SK-N-SH (cell line): Measurements from ENCODE around the gene PGAP3. TPM values are rescaled to one million over a fixed set of nuclear protein-coding genes. Genes with fewer than 3 reads are reported as not detected.

Experiments used
- CTCF ChIA-PET: fragments of 300-600, 350-600 bp; formaldehyde crosslinking; extraction: SDS; loops from one replicate; lab custom pipeline; 2021; lab: Yijun Ruan, JAX
- POLR2A ChIA-PET: fragments of 350-600 bp; sonication (Branson Sonifier 250); formaldehyde crosslinking; extraction: SDS; loops from one replicate; lab custom pipeline; 2020; ENCODE audit warnings: antibody characterized with exemption, inconsistent platforms; lab: Yijun Ruan, JAX
- DNase-seq: peaks from one replicate; pipeline ENCODE4 v3.0.0; 2012
- H2AFZ ChIP-seq: fragments of 200-600 bp; sonication (generic); 2 replicates; pipeline ENCODE4 v1.8.1; 2016; ENCODE audit warnings: antibody characterized with exemption, mild to moderate bottlenecking, low read depth
- H3F3A ChIP-seq: fragments of 200-600 bp; sonication (generic); replicated peaks from 2 replicates; pipeline ENCODE3; 2016; ENCODE audit warnings: antibody characterized with exemption, mild to moderate bottlenecking; ENCODE audit not compliant: insufficient read depth
- H3K27ac ChIP-seq, 2 experiments: fragments of 200-500 bp in 1 of 2; fragments of 200-600 bp in 1 of 2; sonication (Bioruptor generic) in 1 of 2; sonication (generic), shearing (Covaris generic) in 1 of 2; 2 replicates each; pipeline versions ENCODE4 v1.5.1 to v1.6.1; 2014 to 2016; ENCODE audit warnings: low read depth in 2 of 2, inconsistent platforms in 1 of 2, low read length in 1 of 2, mild to moderate bottlenecking in 1 of 2, mixed read lengths in 1 of 2
- H3K27me3 ChIP-seq: fragments of 200-600 bp; sonication (generic), shearing (Covaris generic); 2 replicates; pipeline ENCODE4 v1.6.1; 2016; ENCODE audit warnings: mixed run types; ENCODE audit not compliant: insufficient read depth
- H3K36me3 ChIP-seq, 2 experiments: fragments of 200-500 bp in 1 of 2; fragments of 200-600 bp in 1 of 2; sonication (Bioruptor generic) in 1 of 2; sonication (generic) in 1 of 2; replicated peaks in 1 of 2; 2 replicates each; pipeline versions ENCODE3 to v1.5.1; 2014 to 2016; ENCODE audit warnings: low read length in 1 of 2, mild to moderate bottlenecking in 1 of 2; ENCODE audit not compliant: insufficient read depth in 2 of 2, control insufficient read depth in 1 of 2
- H3K4me1 ChIP-seq, 2 experiments: fragments of 200-500 bp in 1 of 2; fragments of 200-600 bp in 1 of 2; sonication (Bioruptor generic) in 1 of 2; sonication (generic), shearing (Covaris generic) in 1 of 2; 2 replicates each; pipeline versions ENCODE4 v1.5.1 to v1.6.1; 2014 to 2016; ENCODE audit warnings: low read depth in 1 of 2, low read length in 1 of 2, mixed run types in 1 of 2; ENCODE audit not compliant: insufficient read depth in 2 of 2, control insufficient read depth in 1 of 2
- H3K4me2 ChIP-seq: fragments of 200-600 bp; sonication (generic), shearing (Covaris generic); 2 replicates; pipeline ENCODE4 v1.6.1; 2017; ENCODE audit warnings: mixed run types
- H3K4me3 ChIP-seq, 2 experiments: fragments of 200-500 bp in 1 of 2; fragments of 200-600 bp in 1 of 2; sonication (Bioruptor generic) in 1 of 2; sonication (generic), shearing (Covaris generic) in 1 of 2; 2 replicates each; pipeline versions ENCODE4 v1.5.1 to v1.8.1; 2014 to 2016; ENCODE audit warnings: low read depth in 2 of 2, inconsistent platforms in 1 of 2, low read length in 1 of 2, mild to moderate bottlenecking in 1 of 2, mixed read lengths in 1 of 2, moderate library complexity in 1 of 2
- H3K79me2 ChIP-seq: fragments of 200-600 bp; sonication (generic); 2 replicates; pipeline ENCODE4 v1.8.1; 2017; ENCODE audit warnings: mild to moderate bottlenecking; ENCODE audit not compliant: insufficient read depth
- H3K9ac ChIP-seq: fragments of 200-600 bp; sonication (generic); 2 replicates; pipeline ENCODE4 v1.6.1; 2017; ENCODE audit warnings: mixed run types
- H3K9me2 ChIP-seq: fragments of 200-600 bp; sonication (generic); 2 replicates; pipeline ENCODE4 v1.6.1; 2017; ENCODE audit warnings: mixed run types
- H3K9me3 ChIP-seq: fragments of 200-600 bp; sonication (generic); 2 replicates; pipeline ENCODE4 v1.6.1; 2017; ENCODE audit warnings: mixed run types, mild to moderate bottlenecking, moderate library complexity
- H4K20me1 ChIP-seq: fragments of 200-600 bp; sonication (generic); 2 replicates; pipeline ENCODE4 v1.6.1; 2017; ENCODE audit warnings: mild to moderate bottlenecking, mixed run types; ENCODE audit not compliant: insufficient read depth
- CHD2 ChIP-seq: fragments of 150-350 bp; IDR thresholded peaks from 2 replicates; pipeline ENCODE4 v1.6.1; 2018; ENCODE audit warnings: low read length; ENCODE audit not compliant: partially characterized antibody
- CTCF ChIP-seq: fragments of 200-600 bp; sonication (generic); IDR thresholded peaks from 2 replicates; pipeline ENCODE4 v1.6.1; 2017; ENCODE audit warnings: antibody characterized with exemption, mild to moderate bottlenecking, moderate library complexity
- ELF1 ChIP-seq: IDR thresholded peaks from 2 replicates; pipeline ENCODE4 v1.4.0; 2012
- EP300 ChIP-seq, 2 experiments: IDR thresholded peaks; 2 replicates each; pipeline versions ENCODE4 v1.4.0 to v1.6.1; 2012; ENCODE audit warnings: borderline replicate concordance in 1 of 2, low read depth in 1 of 2, low read length in 1 of 2
- FOXJ3 ChIP-seq: sonication (generic); formaldehyde crosslinking; IDR thresholded peaks from 2 replicates; pipeline ENCODE4 v1.5.1; 2020; ENCODE audit warnings: mild to moderate bottlenecking, missing genetic modification reagents
- FOXM1 ChIP-seq: IDR thresholded peaks from 2 replicates; pipeline ENCODE4 v1.4.0; 2012; ENCODE audit warnings: low read depth, mild to moderate bottlenecking
- IRF3 ChIP-seq: fragments of 150-350 bp; IDR thresholded peaks from 2 replicates; pipeline ENCODE4 v1.6.1; 2016; ENCODE audit warnings: mild to moderate bottlenecking, low read depth, low read length
- MAX ChIP-seq: IDR thresholded peaks from 2 replicates; pipeline ENCODE4 v1.4.0; 2012; ENCODE audit warnings: low read depth
- MEF2A ChIP-seq: IDR thresholded peaks from 2 replicates; pipeline ENCODE4 v1.4.0; 2012; ENCODE audit warnings: low read depth, borderline replicate concordance
- PBX3 ChIP-seq: IDR thresholded peaks from 2 replicates; pipeline ENCODE4; 2012
- RAD21 ChIP-seq: IDR thresholded peaks from 2 replicates; pipeline ENCODE4 v1.6.1; 2012; ENCODE audit warnings: mild to moderate bottlenecking, low read length
- RCOR1 ChIP-seq: fragments of 150-350 bp; IDR thresholded peaks from 2 replicates; pipeline ENCODE4 v1.6.1; 2017; ENCODE audit warnings: antibody characterized with exemption, low read length
- RXRA ChIP-seq: IDR thresholded peaks from 2 replicates; pipeline ENCODE4 v1.4.0; 2012; ENCODE audit warnings: low read depth, mild to moderate bottlenecking, borderline replicate concordance
- SIN3A ChIP-seq: IDR thresholded peaks from 2 replicates; pipeline ENCODE4 v1.6.1; 2012; ENCODE audit warnings: low read depth, mild to moderate bottlenecking, low read length, moderate library complexity, borderline replicate concordance
- TCF12 ChIP-seq: IDR thresholded peaks from 2 replicates; pipeline ENCODE4 v1.4.0; 2012
- USF2 ChIP-seq: fragments of 150-350 bp; IDR thresholded peaks from 2 replicates; pipeline ENCODE4 v1.6.1; 2017; ENCODE audit warnings: antibody characterized with exemption, low read length, low read depth, borderline replicate concordance
- YY1 ChIP-seq: IDR thresholded peaks from 2 replicates; pipeline ENCODE4 v1.4.0; 2012; ENCODE audit warnings: low read depth, mild to moderate bottlenecking
- ZBTB33 ChIP-seq: IDR thresholded peaks from 2 replicates; pipeline ENCODE4 v1.4.0; 2012; ENCODE audit warnings: low read depth, borderline replicate concordance
- WGBS: methylation state at CpG from one replicate; pipeline ENCODE4 v1.1.6; 2017; ENCODE audit warnings: low lambda C conversion rate; 5-methylcytosine and 5-hydroxymethylcytosine counted together
- polyA plus RNA-seq, 3 experiments: library from polyadenylated mRNA; depleted of rRNA; stranded (reverse); fragments of >200 nt; gene quantifications; 2 replicates each; pipeline ENCODE4 v1.2.3, GENCODE V29; 2012

Gene PGAP3
- polyA plus RNA-seq, 1 of the 3 experiments (the other 2 are of a cell fraction) = 20.9 TPM

GRCh38 chr17:39628655-39629493, 59.0 kb downstream of the PGAP3 start:
- no peak overlapping the region for H3K4me2 ChIP-seq
- H3K9me2 ChIP-seq = no peaks in the 10 kb centered on the region
- POLR2A ChIA-PET = interaction anchor here (0.5 kb wide), 1 partner anchor 164 kb away, joined by 3 read pairs; no protein-coding TSS in a partner anchor
- no peaks in the 10 kb centered on the region for H3F3A ChIP-seq
- H2AFZ ChIP-seq = no peak overlapping the region
- WGBS = 53% methylated on average over 10 of the region's 10 CpGs
- no peak for TF ChIP-seq RCOR1
- TF ChIP-seq MEF2A = no peak
- TF ChIP-seq RXRA = no peak
- no peak for TF ChIP-seq CTCF
- TF ChIP-seq ZBTB33 = no peak
- no peak for TF ChIP-seq ELF1
- no peak for TF ChIP-seq EP300 (IDR thresholded peaks at IDR 0.05; ENCODE audit: borderline replicate concordance in 1 of 2, low read depth in 1 of 2, low read length in 1 of 2)
- TF ChIP-seq RAD21 = no peak
- no peak for TF ChIP-seq USF2
- TF ChIP-seq SIN3A = no peak
- TF ChIP-seq FOXM1 = no peak
- no peak for TF ChIP-seq TCF12
- no peak for TF ChIP-seq FOXJ3 (CRISPR knock-in tag)
- TF ChIP-seq YY1 = no peak
- no peak for TF ChIP-seq PBX3
- no peak for TF ChIP-seq IRF3
- no peak for TF ChIP-seq MAX
- TF ChIP-seq CHD2 = no peak
- TF ChIP-seq, all 33 proteins: peak for 0
- no peak for DNase-seq
- Histone ChIP-seq H3K27ac (no peak overlapping the region), H3K4me3 (no peak overlapping the region), H3K9me3 (no peaks in the 10 kb centered on the region), H3K4me1 (peaks cover 0 to 2% of the 10 kb centered on the region in 2 experiments; a peak in 1 of 4 replicates), H3K9ac (no peak overlapping the region), H3K27me3 (peaks cover 41% of the 10 kb centered on the region), H3K79me2 (no peaks in the 10 kb centered on the region), H3K36me3 (no peaks in the 10 kb centered on the region), H4K20me1 (no peaks in the 10 kb centered on the region)
- CTCF ChIA-PET = interaction anchor here (0.6 to 17.4 kb wide), 11 partner anchors 6 to 395 kb away, joined by 3 to 483 read pairs (median 11); partner anchors contain the start of genes NEUROD2, PNMT, PPP1R1B and STARD3
